22Rv1 (cell line): ENCODE measurements around the gene SPOCK2.

Source experiments
- ZFX ChIP-seq: fragments of 450-650 bp; IDR thresholded peaks from 2 replicates; pipeline ENCODE4 v1.6.1; 2017; ENCODE audit warnings: antibody characterized with exemption, borderline replicate concordance
- TF ChIP-seq, protein P1 (sequence below): fragments of 450-650 bp; IDR thresholded peaks from 2 replicates; pipeline ENCODE4 v1.5.1; 2017; ENCODE audit warnings: mild to moderate bottlenecking

DNA sequence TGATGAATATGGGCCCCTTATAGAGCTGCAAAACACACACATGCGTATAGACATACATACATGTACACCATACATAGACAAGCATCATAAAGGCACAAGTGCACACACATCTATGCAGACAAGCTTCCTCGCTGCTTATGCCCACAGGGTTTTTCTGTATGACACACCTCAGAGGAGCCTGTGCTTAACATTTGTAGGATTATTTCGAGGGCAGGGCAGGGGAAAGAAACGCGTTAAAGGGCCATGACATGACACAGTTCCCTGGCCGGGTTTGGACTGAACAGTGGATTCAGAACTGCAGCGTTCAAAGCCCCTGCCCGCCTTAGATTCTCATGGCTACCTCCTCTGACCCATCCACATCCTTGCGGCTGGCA, 79.3 kb downstream of the SPOCK2 start:
- TF ChIP-seq, protein P1, sequence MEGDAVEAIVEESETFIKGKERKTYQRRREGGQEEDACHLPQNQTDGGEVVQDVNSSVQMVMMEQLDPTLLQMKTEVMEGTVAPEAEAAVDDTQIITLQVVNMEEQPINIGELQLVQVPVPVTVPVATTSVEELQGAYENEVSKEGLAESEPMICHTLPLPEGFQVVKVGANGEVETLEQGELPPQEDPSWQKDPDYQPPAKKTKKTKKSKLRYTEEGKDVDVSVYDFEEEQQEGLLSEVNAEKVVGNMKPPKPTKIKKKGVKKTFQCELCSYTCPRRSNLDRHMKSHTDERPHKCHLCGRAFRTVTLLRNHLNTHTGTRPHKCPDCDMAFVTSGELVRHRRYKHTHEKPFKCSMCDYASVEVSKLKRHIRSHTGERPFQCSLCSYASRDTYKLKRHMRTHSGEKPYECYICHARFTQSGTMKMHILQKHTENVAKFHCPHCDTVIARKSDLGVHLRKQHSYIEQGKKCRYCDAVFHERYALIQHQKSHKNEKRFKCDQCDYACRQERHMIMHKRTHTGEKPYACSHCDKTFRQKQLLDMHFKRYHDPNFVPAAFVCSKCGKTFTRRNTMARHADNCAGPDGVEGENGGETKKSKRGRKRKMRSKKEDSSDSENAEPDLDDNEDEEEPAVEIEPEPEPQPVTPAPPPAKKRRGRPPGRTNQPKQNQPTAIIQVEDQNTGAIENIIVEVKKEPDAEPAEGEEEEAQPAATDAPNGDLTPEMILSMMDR = no peak
- TF ChIP-seq ZFX = no peak
